Common myeloid progenitor, CD34-positive (primary cell): ENCODE results near the gene NCOA3.

Experiments
- CTCF ChIA-PET: fragments of 350-600 bp; sonication (Branson Sonifier 250); formaldehyde crosslinking; loops from one replicate; lab custom pipeline; 2021; ENCODE audit warnings: antibody characterized with exemption; lab: Charles Lee
- POLR2A ChIA-PET: fragments of 350-600 bp; sonication (Branson Sonifier 250); formaldehyde crosslinking; loops from one replicate; lab custom pipeline; 2021; ENCODE audit warnings: antibody characterized with exemption; lab: Charles Lee
- DNase-seq, 3 donors: peaks; one replicate each; pipeline versions ENCODE4 v3.0.0 to v3.0.0-alpha.2; 2013
- H3K27ac ChIP-seq, 2 experiments: 1 replicate in 1 of 2; 2 replicates in 1 of 2; pipeline ENCODE4 v1.7.0; 2013; ENCODE audit warnings: inconsistent platforms in 2 of 2, low read length in 2 of 2, mild to moderate bottlenecking in 2 of 2, low read depth in 1 of 2, moderate library complexity in 1 of 2; ENCODE audit not compliant: severe bottlenecking in 2 of 2, insufficient read depth in 1 of 2, poor library complexity in 1 of 2
- H3K27me3 ChIP-seq, 5 experiments: replicated peaks in 2 of 5; 1 replicate in 3 of 5; 2 replicates in 2 of 5; pipeline versions ENCODE4 v1.6.1 to v1.7.0; 2013; ENCODE audit warnings: low read length in 4 of 5, mild to moderate bottlenecking in 2 of 5, moderate library complexity in 2 of 5, inconsistent platforms in 1 of 5; ENCODE audit not compliant: insufficient read depth in 5 of 5, control insufficient read depth in 4 of 5
- H3K36me3 ChIP-seq, 4 experiments: 1 replicate in 2 of 4; 2 replicates in 2 of 4; pipeline versions ENCODE4 v1.6.1 to v1.7.0; 2013; ENCODE audit warnings: low read length in 3 of 4, control low read depth in 1 of 4, mild to moderate bottlenecking in 1 of 4; ENCODE audit not compliant: control insufficient read depth in 4 of 4, insufficient read depth in 4 of 4
- H3K4me1 ChIP-seq, 4 experiments: 1 replicate in 3 of 4; 2 replicates in 1 of 4; pipeline versions ENCODE4 v1.6.1 to v1.7.1; 2013; ENCODE audit warnings: low read length in 3 of 4, mild to moderate bottlenecking in 3 of 4, control low read depth in 1 of 4, inconsistent platforms in 1 of 4, moderate library complexity in 1 of 4; ENCODE audit not compliant: control insufficient read depth in 4 of 4, insufficient read depth in 4 of 4; ENCODE audit errors: control extremely low read depth in 1 of 4
- H3K4me3 ChIP-seq, 7 experiments: 1 replicate in 4 of 7; 2 replicates in 3 of 7; pipeline versions ENCODE4 v1.5.1 to v1.7.0; 2013; ENCODE audit warnings: mild to moderate bottlenecking in 7 of 7, low read length in 6 of 7, moderate library complexity in 6 of 7, inconsistent platforms in 2 of 7, low read depth in 2 of 7, control low read depth in 1 of 7; ENCODE audit not compliant: insufficient read depth in 4 of 7, control insufficient read depth in 1 of 7; ENCODE audit errors: extremely low read depth in 1 of 7
- H3K9me3 ChIP-seq, 5 experiments: 1 replicate in 4 of 5; 2 replicates in 1 of 5; pipeline versions ENCODE4 v1.6.1 to v1.7.1; 2013; ENCODE audit warnings: low read length in 4 of 5, mild to moderate bottlenecking in 2 of 5, inconsistent platforms in 1 of 5, low read depth in 1 of 5, moderate library complexity in 1 of 5; ENCODE audit not compliant: control insufficient read depth in 4 of 5, insufficient read depth in 2 of 5; ENCODE audit errors: control extremely low read depth in 1 of 5
- WGBS: methylation state at CpG from one replicate; pipeline ENCODE4 v1.1.5; 2013; ENCODE audit not compliant: insufficient coverage; 5-methylcytosine and 5-hydroxymethylcytosine counted together

The NCOA3 gene

GRCh38 chr20:47698142-47698541 is 196.5 kb downstream of the NCOA3 start:
- Histone ChIP-seq H3K27me3 (no peaks in the 10 kb centered on the region), H3K4me3 (no peak overlapping the region), H3K9me3 (peaks cover 2 to 14% (median 10%) of the 10 kb centered on the region in 5 experiments), H3K4me1 (peaks cover 0 to 10% (median 4%) of the 10 kb centered on the region in 4 experiments), H3K36me3 (no peaks in the 10 kb centered on the region), H3K27ac (no peak overlapping the region)
- WGBS: 95% methylated on average over 5 of the region's 6 CpGs
- CTCF ChIA-PET: no interaction called here
- DNase-seq: no peak
- POLR2A ChIA-PET: no interaction called here

- no peak for DNase-seq
- POLR2A ChIA-PET: no interaction called here
- CTCF ChIA-PET: no interaction called here
- H3K9me3 ChIP-seq: peaks cover 0 to 6% (median 1%) of the 10 kb centered on the region in 5 experiments
- H3K27ac ChIP-seq: no peak overlapping the region
- no peaks in the 10 kb centered on the region for H3K27me3 ChIP-seq
- no CpG with 5 or more reads among the region's 1 CpG for WGBS
- no peaks in the 10 kb centered on the region for H3K36me3 ChIP-seq
- no peak overlapping the region for H3K4me3 ChIP-seq
- H3K4me1 ChIP-seq: peaks cover 0 to 7% (median 4%) of the 10 kb centered on the region in 4 experiments
Measured at GRCh38 chr20:47699818-47700217, 198.1 kb downstream of the NCOA3 start.

- peaks cover 0 to 2% (median 1%) of the 10 kb centered on the region in 4 experiments for H3K4me1 ChIP-seq
- DNase-seq: no peak
- no peaks in the 10 kb centered on the region for H3K36me3 ChIP-seq
- WGBS: 90% methylated on average over 5 of the region's 7 CpGs
- H3K4me3 ChIP-seq: no peak overlapping the region
- POLR2A ChIA-PET: no interaction called here
- peaks cover 0 to 6% (median 1%) of the 10 kb centered on the region in 5 experiments for H3K9me3 ChIP-seq
- CTCF ChIA-PET: interaction anchor here (0.5 kb wide), 1 partner anchor 875 kb away, joined by 3 read pairs; no protein-coding TSS in a partner anchor
- no peaks in the 10 kb centered on the region for H3K27me3 ChIP-seq
- H3K27ac ChIP-seq: no peak overlapping the region
Measured at GRCh38 chr20:47700327-47700726, 198.6 kb downstream of the NCOA3 start.

- Histone ChIP-seq H3K27ac (no peak overlapping the region), H3K4me3 (no peak overlapping the region), H3K4me1 (no peaks in the 10 kb centered on the region), H3K27me3 (no peaks in the 10 kb centered on the region), H3K36me3 (no peaks in the 10 kb centered on the region), H3K9me3 (peaks cover 0 to 6% (median 1%) of the 10 kb centered on the region in 5 experiments)
- DNase-seq: no peak
- ChIA-PET POLR2A (no interaction called here), CTCF (no interaction called here)
- 97% methylated on average over 12 of the region's 15 CpGs for WGBS
Measured at GRCh38 chr20:47701612-47702011, 199.9 kb downstream of the NCOA3 start.

- no peaks in the 10 kb centered on the region for H3K36me3 ChIP-seq
- peaks cover 0 to 6% (median 0%) of the 10 kb centered on the region in 5 experiments for H3K9me3 ChIP-seq
- ChIA-PET CTCF (interaction anchor here (1.2 kb wide), 1 partner anchor 18 kb away, joined by 3 read pairs; no protein-coding TSS in a partner anchor), POLR2A (interaction anchor here (0.6 kb wide), 2 partner anchors 563 to 1278 kb away, joined by 3 to 4 read pairs; no protein-coding TSS in a partner anchor)
- no peak overlapping the region for H3K27ac ChIP-seq
- no peak overlapping the region for H3K4me3 ChIP-seq
- peaks cover 0 to under 1% (median 0%) of the 10 kb centered on the region in 4 experiments for H3K4me1 ChIP-seq
- no peak for DNase-seq
- WGBS: 86% methylated on average over 2 of the region's 5 CpGs
- H3K27me3 ChIP-seq: no peaks in the 10 kb centered on the region
Measured at GRCh38 chr20:47703748-47704147, 202.1 kb downstream of the NCOA3 start.

GRCh38 chr20:47704746-47705496 is 203.2 kb downstream of the NCOA3 start:
- peaks cover 0 to 6% (median 0%) of the 10 kb centered on the region in 5 experiments for H3K9me3 ChIP-seq
- no peaks in the 10 kb centered on the region for H3K27me3 ChIP-seq
- H3K4me3 ChIP-seq: no peak overlapping the region
- DNase-seq: no peak
- ChIA-PET POLR2A (interaction anchor here (0.8 kb wide), 1 partner anchor 771 kb away, joined by 3 read pairs; no protein-coding TSS in a partner anchor), CTCF (interaction anchor here (1.2 kb wide), 1 partner anchor 16 kb away, joined by 3 read pairs; no protein-coding TSS in a partner anchor)
- peaks cover 0 to 9% (median 2%) of the 10 kb centered on the region in 4 experiments for H3K4me1 ChIP-seq
- H3K36me3 ChIP-seq: no peaks in the 10 kb centered on the region
- no peak overlapping the region for H3K27ac ChIP-seq
- whole genome bisulfite sequencing: 89% methylated on average over 12 of the region's 15 CpGs

- peaks cover 0 to 15% (median 7%) of the 10 kb centered on the region in 4 experiments for H3K4me1 ChIP-seq
- H3K4me3 ChIP-seq: no peak overlapping the region
- no peaks in the 10 kb centered on the region for H3K27me3 ChIP-seq
- ChIA-PET POLR2A (no interaction called here), CTCF (no interaction called here)
- DNase-seq: no peak
- no peak overlapping the region for H3K27ac ChIP-seq
- H3K36me3 ChIP-seq: no peaks in the 10 kb centered on the region
- 100% methylated on average over 5 of the region's 7 CpGs for WGBS
- H3K9me3 ChIP-seq: peaks cover 0 to 6% (median 0%) of the 10 kb centered on the region in 5 experiments
Measured at GRCh38 chr20:47705497-47705856, 203.8 kb downstream of the NCOA3 start.
